GM21786 (cell line): ENCODE results near the gene CAV2.

Experiments used
- ATAC-seq: cut with Tn5 transposase; IDR thresholded peaks from one replicate; pipeline ENCODE4 v1.9.1; 2021; ENCODE audit not compliant: unreplicated experiment

Gene CAV2

DNA sequence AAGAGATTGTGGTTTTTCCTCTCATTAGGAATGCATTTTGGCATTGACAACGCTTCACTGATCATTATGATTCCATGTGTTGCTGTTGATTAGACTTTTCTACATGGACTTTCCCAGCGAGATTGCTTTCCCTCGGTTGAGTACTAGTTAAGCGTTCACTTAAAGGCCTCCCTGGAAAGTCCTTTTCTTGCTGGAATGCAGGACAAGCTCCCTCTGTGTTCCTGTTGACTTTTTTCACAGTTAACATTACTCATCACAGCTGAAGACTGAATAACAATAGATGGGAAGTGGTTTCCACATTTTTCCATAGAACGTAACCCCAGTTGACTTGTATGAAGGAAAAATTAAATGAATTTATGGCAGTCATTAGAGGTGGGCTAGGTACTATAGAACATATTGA lies 22.7 kb downstream of the CAV2 start:
- no peak for ATAC-seq

DNA sequence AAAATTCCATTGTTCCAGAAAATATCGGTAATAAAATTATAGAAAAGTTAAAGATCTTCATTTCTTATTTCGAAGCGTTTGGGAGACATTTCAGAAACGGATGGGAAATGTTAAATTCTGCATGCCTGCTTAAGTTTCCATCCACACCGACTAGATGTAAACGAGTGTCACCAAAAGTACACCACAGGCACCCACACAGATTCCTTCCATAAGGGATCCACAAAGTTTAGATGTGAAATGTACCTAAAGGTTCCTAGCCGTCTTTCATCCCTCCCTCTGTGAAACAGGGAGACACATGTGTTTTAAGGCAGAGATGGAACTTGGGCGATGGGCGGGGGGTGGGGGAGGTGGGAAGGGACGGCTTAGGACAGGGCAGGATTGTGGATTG lies 24.7 kb downstream of the CAV2 start:
- ATAC-seq: no peak

DNA sequence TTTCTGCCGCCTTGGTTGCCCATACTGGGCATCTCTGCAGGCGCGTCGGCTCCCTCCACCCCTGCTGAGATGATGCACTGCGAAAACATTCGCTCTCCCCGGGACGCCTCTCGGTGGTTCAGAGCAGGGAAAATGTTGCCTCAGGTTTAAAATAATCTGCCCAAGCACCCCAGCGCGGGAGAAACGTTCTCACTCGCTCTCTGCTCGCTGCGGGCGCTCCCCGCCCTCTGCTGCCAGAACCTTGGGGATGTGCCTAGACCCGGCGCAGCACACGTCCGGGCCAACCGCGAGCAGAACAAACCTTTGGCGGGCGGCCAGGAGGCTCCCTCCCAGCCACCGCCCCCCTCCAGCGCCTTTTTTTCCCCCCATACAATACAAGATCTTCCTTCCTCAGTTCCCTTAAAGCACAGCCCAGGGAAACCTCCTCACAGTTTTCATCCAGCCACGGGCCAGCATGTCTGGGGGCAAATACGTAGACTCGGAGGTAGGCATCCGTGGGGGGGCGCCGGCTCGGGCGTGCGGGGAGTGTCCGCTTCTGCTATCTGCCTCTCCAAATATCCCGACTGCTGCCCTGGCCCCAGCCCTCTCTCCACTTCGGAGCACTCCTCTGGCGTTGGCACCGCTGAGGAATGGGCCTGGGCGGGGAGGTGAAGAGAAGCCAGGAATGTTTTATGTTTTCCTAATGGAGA lies 25.2 kb downstream of the CAV2 start, which contains the start of gene CAV1:
Gene CAV1 (plus strand): TSS at position 428 of the 689 bp plus-strand sequence. CDS start 27 bp downstream, at position 455.
- no peak for ATAC-seq

DNA sequence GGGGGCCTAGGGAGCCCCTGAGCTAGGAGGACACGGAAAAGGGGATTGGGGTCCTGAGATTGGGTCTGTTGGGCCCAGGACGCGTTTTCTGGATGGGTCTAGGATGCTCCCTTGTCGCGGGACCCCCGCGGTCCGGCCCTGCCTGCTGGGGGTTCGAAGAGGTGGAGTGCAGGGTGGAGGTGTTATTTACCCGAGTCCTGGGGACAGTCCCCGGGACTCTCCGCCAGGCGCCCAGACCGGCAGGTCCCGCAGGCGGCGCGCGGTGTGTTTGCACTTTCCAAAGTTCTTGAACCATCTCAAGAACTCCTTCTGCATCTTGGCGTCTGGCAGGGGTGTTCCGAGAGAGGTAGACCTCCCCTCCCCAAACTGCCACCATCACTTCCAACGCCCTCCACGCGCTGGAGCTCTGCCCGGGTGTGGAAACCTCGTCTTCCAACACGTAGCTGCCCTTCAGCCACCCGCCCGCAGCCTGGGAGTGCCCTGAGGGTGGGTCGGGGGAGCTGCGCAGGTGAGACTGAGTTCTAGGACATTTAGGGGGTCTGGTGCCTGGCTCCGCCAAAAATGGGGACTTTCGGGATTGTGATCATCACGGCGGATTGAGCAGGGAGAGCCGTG lies 25.9 kb downstream of the CAV2 start:
- ATAC-seq: peak; percentile 24

DNA sequence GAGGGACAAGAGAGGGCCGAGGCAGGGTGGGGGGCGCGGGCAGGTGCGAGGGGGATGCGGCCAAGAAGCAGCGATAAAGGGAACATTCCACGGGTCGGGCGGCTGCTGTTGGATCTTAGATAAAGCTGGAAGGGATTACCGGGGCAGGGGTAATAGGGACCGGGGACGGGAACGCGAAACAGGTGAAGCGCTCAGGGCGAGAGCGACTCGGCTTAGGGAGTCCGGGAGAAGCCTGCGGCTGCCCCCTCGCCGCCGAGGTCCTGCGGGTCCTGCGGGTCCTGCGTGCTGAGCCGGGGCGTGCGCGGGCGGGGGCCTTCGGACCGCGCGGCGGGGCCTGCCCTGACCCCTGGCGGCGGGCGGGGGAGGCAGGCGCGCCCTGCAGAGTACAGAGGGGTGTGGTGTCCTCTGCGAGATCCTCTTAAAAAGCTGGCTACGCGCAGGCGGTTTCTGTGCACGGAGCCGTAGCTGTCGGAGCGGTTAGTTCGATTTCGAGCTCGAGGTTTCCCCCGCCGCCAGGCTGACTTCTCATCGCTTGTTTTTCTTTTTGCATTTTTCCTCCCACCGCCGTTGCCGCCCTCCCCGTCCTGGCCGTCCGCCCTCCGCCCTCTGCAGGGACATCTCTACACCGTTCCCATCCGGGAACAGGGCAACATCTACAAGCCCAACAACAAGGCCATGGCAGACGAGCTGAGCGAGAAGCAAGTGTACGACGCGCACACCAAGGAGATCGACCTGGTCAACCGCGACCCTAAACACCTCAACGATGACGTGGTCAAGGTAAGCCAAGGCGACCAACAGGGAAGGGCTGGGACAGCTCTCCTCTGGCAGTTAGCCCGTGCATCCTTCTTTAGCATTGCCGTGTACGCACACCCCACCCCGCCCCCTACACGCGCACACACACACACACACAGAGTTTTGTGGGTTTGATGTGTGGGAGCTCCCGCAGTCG lies 26.6 kb downstream of the CAV2 start:
- peak; percentile 92 for ATAC-seq

DNA sequence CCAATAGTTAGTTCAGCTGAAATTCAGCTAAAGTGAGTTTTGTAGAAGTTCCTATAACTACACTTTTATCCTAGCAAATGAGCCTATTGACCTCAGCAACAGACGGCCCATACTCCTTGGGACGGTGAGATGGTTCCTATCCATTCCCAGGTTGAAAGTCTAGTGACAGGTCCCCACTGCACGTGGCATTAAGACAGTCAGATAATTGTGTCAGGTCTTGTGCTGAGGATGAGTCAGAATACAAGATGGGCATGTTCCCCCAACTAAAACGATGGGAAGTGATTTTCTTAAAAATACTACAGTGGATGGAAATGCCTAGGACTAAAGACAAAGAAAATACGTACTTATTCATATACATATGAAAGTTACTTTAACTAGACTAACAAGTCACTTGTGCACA lies 27.4 kb downstream of the CAV2 start:
- ATAC-seq: no peak

DNA sequence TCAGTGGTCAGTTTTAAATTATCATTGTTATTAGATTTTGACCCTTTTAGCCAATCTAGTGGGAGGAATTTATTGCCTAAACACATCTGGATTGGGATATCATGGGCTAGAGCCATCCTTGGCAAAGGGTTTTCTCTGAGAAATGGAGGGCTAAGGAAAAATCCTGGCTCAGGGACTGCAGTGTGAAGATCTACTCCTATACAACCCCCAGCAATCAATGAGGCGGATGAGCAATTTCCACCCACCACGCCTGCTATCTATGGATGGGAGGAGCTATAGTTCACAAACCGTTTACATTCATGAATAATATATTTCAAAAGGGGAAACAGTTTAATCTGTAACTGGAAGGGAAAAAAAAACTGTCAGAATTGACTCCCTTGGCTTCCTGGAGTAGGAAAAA lies 28.0 kb downstream of the CAV2 start:
- ATAC-seq: no peak

DNA sequence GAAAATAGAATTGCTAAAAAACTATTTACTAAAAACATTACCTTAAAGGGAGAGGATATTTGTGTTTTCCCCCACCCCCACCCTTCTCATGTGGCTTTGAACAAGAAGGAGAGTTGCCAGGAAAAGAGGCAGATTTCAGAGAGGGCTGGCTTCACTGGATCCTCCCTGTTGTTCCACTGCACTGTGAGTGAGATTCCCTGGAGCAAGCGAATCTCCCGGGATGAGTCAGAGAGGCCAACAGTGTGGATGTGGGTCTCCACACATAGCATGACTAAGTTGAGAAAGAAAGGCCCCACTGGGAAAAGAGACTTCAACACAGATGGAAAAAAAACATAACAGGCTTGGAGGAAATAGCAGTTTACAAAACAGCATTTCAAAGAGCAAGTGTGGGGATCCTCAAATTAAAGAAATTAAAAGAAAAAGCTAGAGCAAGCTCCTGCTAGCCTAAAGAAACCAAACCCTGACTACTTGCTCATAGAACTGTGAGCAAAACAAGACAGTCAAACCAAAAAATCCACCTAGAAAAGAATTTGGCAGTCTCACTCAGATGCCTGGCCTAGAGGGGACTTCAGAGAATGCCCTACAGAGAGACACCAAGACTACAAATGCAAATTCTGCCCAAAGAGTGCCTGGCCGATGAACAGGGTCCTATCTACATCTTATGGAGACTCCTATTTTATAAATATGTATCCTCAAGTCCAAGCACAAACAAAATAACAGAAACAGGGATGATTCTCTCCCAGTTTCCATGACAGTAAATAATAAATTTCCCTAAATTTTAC lies 28.7 kb downstream of the CAV2 start:
- ATAC-seq: no peak

DNA sequence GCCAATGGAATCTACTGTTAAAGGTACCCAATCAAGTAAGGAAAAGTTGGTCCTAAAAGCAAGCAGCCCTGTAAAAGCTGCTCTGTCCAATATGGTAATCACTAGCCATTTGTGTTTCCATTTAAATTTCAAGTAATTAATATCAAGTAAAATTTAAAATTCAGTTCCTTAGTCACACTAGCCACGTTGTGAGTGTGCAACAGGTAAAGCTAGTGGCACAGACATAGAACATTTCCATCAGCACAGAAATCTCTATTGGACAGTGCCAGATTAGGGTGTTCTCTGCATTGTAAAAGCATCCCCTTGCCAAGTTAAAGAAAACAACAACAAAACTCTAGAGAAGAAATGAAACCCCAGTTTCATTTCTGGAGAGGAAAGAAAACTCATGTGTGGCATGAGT lies 29.7 kb downstream of the CAV2 start:
- ATAC-seq: no peak

DNA sequence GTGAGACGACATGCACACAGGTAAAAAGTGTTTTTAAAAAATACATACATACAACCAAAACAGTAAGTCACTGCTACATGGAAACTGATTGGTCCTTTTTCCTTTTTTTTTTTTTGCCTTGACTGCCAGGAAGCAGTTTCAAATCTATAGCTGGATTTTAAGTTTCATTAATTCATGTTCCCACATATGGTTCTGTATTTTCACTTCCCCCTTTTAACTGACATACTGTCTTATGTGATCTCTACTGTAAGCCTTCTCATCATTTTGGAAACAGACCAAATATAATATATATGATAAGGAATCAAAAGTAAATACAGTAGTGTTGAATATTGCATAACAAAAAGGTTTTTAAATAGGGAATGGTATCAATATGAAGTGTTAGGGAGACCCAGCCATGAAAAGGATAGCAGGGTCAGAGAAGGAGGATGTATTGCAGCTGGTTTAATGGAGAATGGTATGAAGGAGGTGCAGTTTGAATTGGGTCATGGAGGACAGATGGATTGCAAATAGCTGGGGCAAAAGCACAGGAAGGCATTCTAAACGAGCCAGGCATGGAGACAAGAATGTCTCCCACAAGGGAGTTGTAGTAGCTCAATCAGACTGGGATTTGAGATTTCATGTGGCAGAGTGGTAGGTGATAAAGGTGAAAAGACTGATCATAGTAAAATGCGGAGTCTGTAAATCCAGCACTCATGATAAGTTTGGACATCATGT lies 30.7 kb downstream of the CAV2 start:
- no peak for ATAC-seq

DNA sequence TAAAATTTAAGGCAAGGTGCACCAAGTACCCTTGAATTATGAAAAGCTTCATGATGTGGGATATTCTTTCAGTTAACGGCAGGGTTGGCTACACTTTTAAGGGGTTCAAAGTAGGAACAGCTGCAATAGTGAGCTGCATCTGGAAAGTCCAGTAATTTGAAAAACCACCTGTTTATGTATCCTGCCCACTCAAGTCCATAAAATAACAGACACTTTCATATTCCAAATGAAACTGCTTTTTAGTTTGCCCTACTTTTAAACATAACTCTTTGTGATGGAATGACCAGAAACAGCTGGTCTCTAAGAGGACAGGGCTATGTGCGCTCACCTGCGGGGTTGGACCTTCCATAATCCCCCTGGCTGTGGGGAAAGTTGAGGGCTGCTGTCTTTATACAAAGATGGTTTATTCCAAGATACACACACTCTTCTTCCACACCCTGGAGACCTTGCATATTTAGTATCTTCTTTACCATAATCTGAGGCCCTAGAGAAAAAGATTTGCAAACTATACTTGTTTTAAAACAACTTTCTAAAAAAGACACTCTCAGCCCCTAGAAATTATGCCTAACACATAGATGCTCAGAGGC lies 32.7 kb downstream of the CAV2 start:
- no peak for ATAC-seq

DNA sequence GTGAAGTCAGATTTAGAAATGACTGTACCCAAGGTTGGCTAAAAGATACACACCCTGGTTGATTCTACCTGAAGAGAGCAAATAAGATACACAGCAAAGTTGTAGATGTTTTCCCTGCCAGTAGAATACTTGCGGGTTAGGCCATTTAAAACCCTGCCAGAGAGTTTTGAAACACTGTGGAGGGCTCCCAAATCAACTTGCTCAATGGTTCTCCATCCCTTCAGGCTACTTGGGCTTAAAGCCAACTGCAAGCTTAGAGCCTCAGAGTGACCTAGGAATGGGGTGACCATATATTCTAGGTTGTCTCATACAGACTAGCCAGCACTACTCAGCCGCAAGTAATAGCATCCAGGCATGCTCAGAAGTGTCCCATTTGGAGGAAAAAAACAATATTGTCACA lies 35.3 kb downstream of the CAV2 start:
- no peak for ATAC-seq

DNA sequence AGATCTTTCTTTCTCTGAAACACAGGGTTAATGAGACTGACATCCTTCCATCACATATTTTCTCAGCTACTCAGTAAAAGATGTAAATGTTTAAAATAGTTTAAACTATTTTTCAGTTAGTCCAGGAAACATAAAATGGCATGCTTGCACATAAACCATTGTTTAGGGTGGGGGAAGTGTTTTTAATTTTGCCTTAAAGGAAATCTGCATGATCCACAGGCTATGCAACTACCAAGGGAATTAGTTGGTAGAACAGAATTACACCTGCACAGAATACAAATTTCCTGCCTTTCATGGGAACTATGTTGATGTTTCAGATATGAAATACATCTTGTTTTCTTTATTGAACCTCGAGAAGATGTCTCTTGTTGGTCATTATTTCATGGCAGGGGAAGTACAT lies 35.9 kb downstream of the CAV2 start:
- no peak for ATAC-seq

DNA sequence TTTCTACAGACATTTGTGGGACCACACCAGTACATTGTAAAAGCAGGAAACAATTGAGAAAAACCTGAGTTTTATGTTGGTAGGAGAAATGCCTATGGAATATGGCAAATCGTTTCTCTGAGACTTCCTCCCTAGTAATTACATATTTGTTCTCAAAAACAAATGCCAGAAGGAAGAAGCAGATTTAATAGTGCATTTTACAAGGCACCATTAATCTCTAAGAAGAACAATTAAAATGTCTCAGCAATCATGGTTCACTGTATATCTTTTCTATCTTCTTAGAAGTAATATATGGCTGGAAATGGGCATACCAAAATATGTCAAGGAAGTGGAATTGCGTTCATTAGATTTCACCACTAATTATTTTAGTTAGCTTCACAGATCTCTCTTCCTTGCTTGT lies 38.6 kb downstream of the CAV2 start:
- no peak for ATAC-seq

DNA sequence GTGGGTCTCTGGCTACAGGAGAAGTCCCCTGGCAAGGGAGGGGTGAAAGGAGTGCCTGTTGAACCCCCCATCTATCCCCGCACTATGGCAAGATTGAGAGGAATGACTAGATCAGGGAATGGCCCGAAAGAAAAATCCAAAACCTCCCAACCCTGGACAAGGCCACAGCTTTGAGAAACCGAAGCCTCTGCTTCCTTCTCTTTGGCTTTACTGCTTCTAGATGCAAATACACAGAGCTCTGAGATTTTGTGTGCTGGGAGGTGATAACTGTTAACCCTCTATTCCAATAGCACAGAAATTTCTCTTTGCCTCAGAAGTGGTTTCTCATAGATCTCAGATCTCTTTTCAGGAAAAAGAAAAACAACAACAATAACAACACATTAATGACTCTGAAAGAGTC lies 40.3 kb downstream of the CAV2 start:
- no peak for ATAC-seq

DNA sequence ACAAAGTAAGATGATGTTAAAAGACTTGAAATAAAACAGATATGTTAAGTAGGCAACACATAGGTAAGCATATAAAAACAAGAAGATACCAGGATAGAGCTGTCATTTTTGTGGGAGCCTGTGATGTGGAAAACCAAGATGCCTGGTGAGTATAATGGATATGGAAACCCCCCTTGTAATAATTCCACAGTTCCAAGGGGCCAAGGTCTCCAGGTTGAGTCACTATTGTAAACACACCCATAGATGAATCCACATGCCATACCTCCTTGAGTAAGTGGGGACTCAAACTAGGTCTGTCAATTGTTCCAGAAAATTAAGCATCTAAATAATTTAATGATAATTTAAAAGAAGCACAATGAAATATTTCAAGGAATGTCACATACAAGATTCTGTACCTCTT lies 41.2 kb downstream of the CAV2 start:
- ATAC-seq: no peak

DNA sequence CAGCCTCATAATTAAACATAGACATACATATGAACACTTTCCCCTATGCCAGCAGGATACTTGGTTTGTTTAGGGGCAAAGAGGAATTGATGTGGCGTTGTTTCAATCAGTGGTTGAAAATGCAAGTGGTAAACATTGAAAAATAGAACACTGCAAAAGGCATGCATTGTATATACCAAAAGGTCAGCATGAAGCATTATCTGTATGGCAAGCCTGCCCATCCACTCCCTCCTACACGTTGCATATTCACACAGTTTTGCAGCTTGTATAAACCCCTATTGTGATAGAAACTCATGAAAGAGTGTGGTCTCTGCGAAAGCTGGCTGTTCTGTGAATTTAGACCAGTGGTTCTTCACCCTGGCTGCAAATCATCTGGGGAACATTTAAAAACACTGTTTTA lies 42.4 kb downstream of the CAV2 start:
- no peak for ATAC-seq

DNA sequence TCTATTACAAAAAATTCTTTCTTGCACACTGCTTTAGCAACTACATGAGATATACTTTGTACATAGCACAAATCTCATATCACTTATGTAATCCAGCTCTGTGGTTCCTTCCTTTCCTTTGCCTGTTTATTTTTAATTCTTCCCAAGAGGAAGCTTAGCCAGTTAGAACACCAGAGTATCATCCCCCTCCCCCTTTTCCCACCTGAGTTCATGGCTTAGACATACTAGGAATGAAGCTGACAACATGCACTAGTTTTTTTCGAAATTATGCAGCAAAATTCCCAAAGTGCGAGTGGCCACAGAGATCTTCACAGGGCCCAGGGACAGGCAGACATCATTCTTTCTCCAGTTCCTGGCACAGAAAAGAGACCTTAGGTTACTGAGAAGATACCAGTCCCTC lies 43.1 kb downstream of the CAV2 start:
- no peak for ATAC-seq

DNA sequence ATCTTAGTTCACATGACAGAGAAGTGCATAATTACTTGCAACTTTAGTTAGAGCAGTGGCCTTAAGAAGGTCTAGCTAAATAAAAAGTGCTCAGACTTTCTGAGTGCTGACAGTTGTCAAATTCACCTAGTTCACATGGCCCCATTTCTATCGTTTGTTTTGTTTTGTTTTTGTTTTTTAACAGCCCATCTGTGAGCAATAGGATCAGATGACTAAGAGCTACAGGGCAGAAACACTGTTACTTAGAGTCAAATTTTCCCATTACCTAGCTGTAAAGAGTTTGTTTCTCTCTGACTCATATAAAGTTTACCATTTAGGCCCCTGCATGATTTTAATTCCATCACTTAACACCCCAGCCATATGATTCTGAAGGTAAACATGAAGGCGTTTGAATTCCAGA lies 44.1 kb downstream of the CAV2 start:
- ATAC-seq: no peak

DNA sequence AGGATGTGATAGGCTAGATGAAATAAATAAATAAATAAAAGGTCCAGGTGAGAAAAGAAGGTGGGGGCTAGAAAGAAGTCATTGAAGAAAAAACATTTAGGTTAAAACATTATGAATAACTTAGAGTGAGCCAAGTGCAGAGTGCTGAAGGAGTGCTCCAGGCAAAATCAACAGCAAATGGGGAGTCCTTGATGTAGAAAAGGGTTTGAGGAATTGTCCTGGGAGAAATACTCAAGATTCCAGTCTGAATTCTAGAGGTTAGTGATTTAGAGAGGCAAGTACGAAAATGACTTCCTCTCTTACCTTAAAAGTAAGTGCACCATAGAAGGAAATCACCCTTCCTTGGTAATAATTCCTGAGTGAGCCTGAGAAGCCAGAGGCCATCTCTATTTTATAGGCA lies 44.9 kb downstream of the CAV2 start:
- no peak for ATAC-seq
